DMS79 (cell line): ENCODE measurements around the gene GFOD1.
"Not testable (repeated sequence)": the region's sequence is repeated elsewhere in the genome, so short reads cannot be mapped to it uniquely, and the experiment has no call there.

Source experiments
- DNase-seq: peaks from one replicate; lab custom pipeline; 2025; lab: John Stamatoyannopoulos, UW

Gene GFOD1

GRCh38 chr6:13511913-13512717, 24.7 kb upstream of the GFOD1 start:
- no peak for DNase-seq

- not testable (repeated sequence) for DNase-seq
Observed at GRCh38 chr6:13511141-13511571, 23.8 kb upstream of the GFOD1 start.

- DNase-seq: not testable (repeated sequence)
Observed at GRCh38 chr6:13510433-13510832, 23.0 kb upstream of the GFOD1 start.

- DNase-seq: no peak
Observed at GRCh38 chr6:13508711-13509705, 21.6 kb upstream of the GFOD1 start.

GRCh38 chr6:13507306-13507860, 20.0 kb upstream of the GFOD1 start:
- DNase-seq: no peak

GRCh38 chr6:13505345-13505734, 17.9 kb upstream of the GFOD1 start:
- no peak for DNase-seq

- DNase-seq: no peak
Observed at GRCh38 chr6:13504611-13505344, 17.4 kb upstream of the GFOD1 start.

- no peak for DNase-seq
Observed at GRCh38 chr6:13500915-13501314, 13.5 kb upstream of the GFOD1 start.

GRCh38 chr6:13500264-13500663, 12.9 kb upstream of the GFOD1 start:
- DNase-seq: no peak

GRCh38 chr6:13496513-13497190, 9.3 kb upstream of the GFOD1 start:
- DNase-seq: no peak

GRCh38 chr6:13495818-13496217, 8.4 kb upstream of the GFOD1 start:
- no peak for DNase-seq

GRCh38 chr6:13495112-13495776, 7.8 kb upstream of the GFOD1 start:
- DNase-seq: no peak

GRCh38 chr6:13494137-13494536, 6.7 kb upstream of the GFOD1 start:
- no peak for DNase-seq

- no peak for DNase-seq
Observed at GRCh38 chr6:13493147-13493546, 5.7 kb upstream of the GFOD1 start.

GRCh38 chr6:13492357-13492756, 5.0 kb upstream of the GFOD1 start:
- DNase-seq: no peak

- DNase-seq: no peak
Observed at GRCh38 chr6:13491538-13491937, 4.1 kb upstream of the GFOD1 start.

GRCh38 chr6:13490402-13490801, 3.0 kb upstream of the GFOD1 start:
- DNase-seq: no peak

GRCh38 chr6:13488896-13489237, 1.5 kb upstream of the GFOD1 start:
- DNase-seq: no peak

GRCh38 chr6:13488015-13488895, 855 bp upstream of the GFOD1 start:
- no peak for DNase-seq

GRCh38 chr6:13486679-13487121, 700 bp downstream of the GFOD1 start:
- no peak for DNase-seq
